ENCODE data around the gene LPIN1.

Gene LPIN1

DNA sequence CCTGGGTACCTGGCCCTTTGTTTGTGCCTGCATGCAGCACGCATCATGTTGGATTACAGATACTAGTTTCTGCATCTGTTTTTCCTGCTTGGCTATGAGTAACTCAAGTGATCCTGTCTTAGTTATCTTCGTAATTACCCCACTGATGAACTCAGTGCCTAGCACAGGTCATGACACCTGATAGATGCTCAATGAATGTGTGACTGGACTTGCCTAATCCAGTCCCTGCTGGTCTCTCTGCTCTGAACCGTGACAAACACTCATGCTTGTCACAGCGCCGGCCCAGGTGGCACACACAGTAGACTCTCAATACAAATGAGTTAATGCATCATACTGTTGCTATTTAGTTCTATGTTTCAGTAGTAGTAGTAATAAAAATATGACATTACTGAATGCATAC lies 45.2 kb upstream of the LPIN1 start:
- TF ChIP-seq, protein P1, sequence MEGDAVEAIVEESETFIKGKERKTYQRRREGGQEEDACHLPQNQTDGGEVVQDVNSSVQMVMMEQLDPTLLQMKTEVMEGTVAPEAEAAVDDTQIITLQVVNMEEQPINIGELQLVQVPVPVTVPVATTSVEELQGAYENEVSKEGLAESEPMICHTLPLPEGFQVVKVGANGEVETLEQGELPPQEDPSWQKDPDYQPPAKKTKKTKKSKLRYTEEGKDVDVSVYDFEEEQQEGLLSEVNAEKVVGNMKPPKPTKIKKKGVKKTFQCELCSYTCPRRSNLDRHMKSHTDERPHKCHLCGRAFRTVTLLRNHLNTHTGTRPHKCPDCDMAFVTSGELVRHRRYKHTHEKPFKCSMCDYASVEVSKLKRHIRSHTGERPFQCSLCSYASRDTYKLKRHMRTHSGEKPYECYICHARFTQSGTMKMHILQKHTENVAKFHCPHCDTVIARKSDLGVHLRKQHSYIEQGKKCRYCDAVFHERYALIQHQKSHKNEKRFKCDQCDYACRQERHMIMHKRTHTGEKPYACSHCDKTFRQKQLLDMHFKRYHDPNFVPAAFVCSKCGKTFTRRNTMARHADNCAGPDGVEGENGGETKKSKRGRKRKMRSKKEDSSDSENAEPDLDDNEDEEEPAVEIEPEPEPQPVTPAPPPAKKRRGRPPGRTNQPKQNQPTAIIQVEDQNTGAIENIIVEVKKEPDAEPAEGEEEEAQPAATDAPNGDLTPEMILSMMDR (conservative IDR thresholded peaks at IDR 0.05; ENCODE audit: low read depth, low read length), result no peak
- no peak for DNase-seq (ENCODE audit: low read depth)
- no peak overlapping the region for H3K4me3 ChIP-seq (ENCODE audit: low read length)

DNA sequence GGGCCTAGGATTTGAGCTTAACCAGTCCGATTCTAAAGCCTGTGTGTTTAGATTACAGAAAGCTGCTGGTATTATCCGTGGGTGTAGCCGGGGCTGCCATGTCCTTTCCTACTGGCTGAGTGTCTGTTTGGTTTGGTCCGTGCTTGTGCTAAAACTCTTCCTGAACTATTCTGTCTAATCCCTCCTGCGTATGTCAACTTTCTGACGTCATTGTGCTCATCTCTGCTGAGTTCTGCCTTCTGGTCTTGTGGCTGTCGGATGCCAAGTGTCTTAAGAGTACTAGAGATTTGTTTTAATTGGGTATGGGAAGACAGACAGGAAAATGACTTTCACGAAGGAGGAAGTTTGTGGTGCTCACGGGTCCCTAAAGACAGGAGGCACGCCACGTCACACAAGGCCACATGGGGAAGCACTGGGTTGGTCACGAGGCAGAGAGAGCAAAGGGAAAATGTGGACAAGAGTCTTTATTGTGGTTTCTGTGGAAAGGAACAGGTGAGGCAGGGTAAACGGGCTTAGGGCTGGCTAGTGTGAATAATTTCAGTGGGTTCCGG lies 44.6 kb upstream of the LPIN1 start:
- TF ChIP-seq, protein P1 (conservative IDR thresholded peaks at IDR 0.05; ENCODE audit: low read depth, low read length), result no peak
- DNase-seq (ENCODE audit: low read depth), result no peak
- H3K4me3 ChIP-seq (ENCODE audit: low read length), result no peak overlapping the region

DNA sequence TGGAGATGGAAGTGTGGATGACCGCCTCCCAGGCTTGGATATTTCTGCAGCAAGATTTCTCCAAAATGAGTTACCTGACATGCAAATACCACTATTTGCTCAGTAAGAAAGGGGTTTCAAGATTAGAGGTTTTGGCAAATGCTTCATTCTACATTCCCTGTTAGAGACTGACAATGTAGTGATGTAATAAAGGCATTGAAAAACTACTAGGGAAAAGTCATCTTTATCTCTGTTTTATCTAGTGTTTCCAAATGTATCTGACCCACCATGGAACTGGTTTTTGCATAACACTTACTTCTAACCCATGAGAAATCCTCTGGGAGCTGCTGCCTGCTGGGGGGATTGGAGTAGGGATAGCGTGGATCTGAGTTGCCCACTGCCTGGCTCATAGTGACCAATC lies 43.5 kb upstream of the LPIN1 start:
- no peak overlapping the region for H3K4me3 ChIP-seq (ENCODE audit: low read length)
- no peak for DNase-seq (ENCODE audit: low read depth)
- TF ChIP-seq, protein P1 (conservative IDR thresholded peaks at IDR 0.05; ENCODE audit: low read depth, low read length), result no peak

DNA sequence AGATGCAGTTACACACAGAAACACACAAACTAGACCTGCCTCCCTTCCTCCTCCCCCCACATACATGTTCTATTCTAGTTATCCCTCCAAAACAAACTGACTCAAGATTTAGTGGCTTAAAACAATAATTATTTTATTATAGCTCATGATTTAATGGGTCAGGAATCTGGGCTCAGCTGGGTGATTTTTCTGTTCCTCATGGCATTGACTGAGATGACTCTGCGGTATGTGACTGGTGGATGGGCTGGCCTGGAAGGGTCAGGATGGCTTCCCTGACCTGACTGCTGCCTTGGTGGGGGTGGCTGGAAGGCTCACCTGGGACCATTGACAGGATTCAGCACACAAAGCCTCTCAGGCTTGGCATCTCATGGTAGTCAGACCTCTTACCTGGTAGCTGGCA lies 42.7 kb upstream of the LPIN1 start:
- no peak overlapping the region for H3K4me3 ChIP-seq (ENCODE audit: low read length)
- no peak for DNase-seq (ENCODE audit: low read depth)
- TF ChIP-seq, protein P1 (conservative IDR thresholded peaks at IDR 0.05; ENCODE audit: low read depth, low read length), result no peak

DNA sequence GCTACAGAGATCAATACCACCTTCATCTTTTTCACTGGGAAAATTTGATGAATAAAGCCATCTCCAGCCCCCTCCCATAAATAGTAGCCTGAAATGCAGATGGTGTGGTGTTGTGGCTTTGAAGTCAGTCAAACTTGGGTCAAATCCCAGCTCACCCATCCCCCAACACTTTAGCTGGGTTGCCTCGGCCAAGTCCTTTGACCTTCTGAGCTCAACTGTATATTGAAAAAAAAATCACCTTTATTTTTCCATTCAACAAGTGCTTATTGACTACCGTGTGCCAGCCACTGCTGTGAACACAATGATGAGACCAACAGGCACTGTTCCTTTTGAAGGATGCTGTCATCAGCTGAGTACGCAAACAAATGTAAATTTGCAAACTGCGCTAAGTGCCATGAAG lies 41.4 kb upstream of the LPIN1 start:
- DNase-seq (ENCODE audit: low read depth), result no peak
- TF ChIP-seq, protein P1 (conservative IDR thresholded peaks at IDR 0.05; ENCODE audit: low read depth, low read length), result no peak
- no peak overlapping the region for H3K4me3 ChIP-seq (ENCODE audit: low read length)

DNA sequence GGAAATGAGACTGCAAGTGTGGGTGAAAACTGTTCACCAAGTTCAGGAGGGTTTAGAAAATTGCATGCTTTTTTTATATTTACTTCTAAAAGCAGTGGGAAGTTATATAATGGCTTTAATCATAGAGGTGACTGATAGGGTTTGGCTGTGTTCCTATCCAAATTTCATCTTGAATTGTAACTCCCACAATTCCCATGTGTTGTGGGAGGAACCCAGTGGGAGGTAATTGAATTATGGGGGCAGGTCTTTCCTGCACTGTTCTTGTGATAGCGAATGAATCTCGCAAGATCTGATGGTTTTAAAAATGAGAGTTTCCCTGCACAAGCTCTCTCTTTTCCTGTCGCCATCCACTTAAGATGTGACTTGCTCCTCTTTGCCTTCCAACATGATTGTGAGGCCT lies 40.7 kb upstream of the LPIN1 start:
- DNase-seq (ENCODE audit: low read depth), result no peak
- TF ChIP-seq, protein P1 (conservative IDR thresholded peaks at IDR 0.05; ENCODE audit: low read depth, low read length), result no peak
- H3K4me3 ChIP-seq (ENCODE audit: low read length), result no peak overlapping the region

DNA sequence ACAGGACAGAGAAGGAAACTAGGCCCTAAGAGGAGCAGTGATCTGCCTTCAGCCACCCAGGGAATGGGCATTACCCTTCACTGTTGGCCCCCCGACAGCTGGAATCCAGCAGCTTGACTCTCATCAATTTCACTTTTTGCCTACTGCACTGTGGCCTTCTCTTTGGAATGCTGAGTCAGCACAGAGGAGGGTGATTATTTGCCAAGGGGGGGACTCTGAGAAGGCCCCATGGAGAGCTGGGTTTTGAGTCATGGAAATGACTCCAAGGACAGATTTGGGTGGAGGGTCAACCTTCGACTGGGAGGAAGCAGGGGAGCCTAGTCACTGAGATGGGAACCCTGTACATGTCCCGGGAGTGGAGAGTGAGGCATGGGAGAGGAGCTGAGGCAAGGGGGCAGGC lies 38.3 kb upstream of the LPIN1 start:
- H3K4me3 ChIP-seq (ENCODE audit: low read length), result no peak overlapping the region
- TF ChIP-seq, protein P1 (conservative IDR thresholded peaks at IDR 0.05; ENCODE audit: low read depth, low read length), result no peak
- no peak for DNase-seq (ENCODE audit: low read depth)
